ENCODE results near the gene LRRC1. TPM values are rescaled to one million over a fixed set of nuclear protein-coding genes. Genes with fewer than 3 reads are reported as not detected.

The LRRC1 gene
- total and polyA plus RNA-seq, 2 donors (not counting 3 experiments of a cell fraction or from before 2014, with no cell fraction given): 5.6 to 11.7 TPM

DNA sequence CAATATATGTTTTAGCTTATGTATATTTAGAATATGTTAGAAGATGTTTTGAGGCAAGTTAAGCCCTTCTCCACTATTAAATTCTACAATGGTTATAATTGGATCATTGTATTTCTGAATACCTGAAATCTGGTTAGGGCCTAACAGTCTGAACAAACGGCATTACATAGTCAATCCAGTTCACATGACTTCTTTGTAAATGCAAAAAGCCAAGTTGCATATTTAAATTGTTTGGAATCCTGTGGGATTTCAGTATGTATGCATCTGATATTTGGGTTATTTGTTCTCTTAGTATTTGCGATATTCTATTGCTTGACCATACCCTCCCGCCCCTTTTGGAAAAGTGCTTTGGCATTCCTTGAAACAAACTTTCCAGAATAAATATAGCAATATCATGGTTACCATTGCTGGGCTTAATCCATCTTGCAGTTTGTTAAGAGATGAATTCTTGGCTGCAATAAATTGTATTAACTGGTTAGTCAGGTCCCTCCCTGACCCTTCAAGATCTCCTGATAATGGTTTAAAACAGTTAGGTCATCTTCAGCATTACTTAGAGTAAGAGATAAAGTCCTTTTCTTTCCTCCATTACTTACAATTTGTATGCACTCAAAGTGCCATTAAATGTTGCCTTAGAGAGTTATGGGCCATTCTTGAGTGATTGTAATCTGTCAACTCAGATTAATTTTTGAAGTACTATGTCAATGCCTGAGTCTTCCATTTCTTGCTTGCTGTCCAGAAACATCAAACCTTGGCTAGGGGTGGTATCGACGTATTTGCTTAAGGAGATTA is 36.5 kb downstream of the LRRC1 start:
- intact Hi-C loops (cut with micrococcal nuclease): no loop called here

More for the DNA sequence above, 36.5 kb downstream of the LRRC1 start:
- Histone ChIP-seq H3K9ac (replicated peaks; ENCODE audit: extremely low read depth, insufficient read depth, low read length) (no peak overlapping the region), H3K9me1 (replicated peaks; ENCODE audit: control insufficient read depth, extremely low read depth, insufficient read depth, low read length) (no peaks in the 10 kb centered on the region), H3K4me2 (ENCODE audit: insufficient read depth, low read length) (no peak overlapping the region), H3K4me3 (replicated peaks in 1 of 3; ENCODE audit: insufficient read depth in 1 of 3, low read depth in 1 of 3, low read length in 3 of 3) (no peak overlapping the region), H3K27ac (ENCODE audit: insufficient read depth, low read depth, low read length) (no peak overlapping the region), H2AFZ (ENCODE audit: low read depth, low read length) (no peak overlapping the region), H3K9me3 (replicated peaks; ENCODE audit: control insufficient read depth, insufficient read depth, low read length) (no peaks in the 10 kb centered on the region), H4K20me1 (replicated peaks; ENCODE audit: control insufficient read depth, extremely low read depth, insufficient read depth, low read length) (no peaks in the 10 kb centered on the region), H3K4me1 (ENCODE audit: control insufficient read depth, extremely low read depth, insufficient read depth, low read length) (peaks cover 9% of the 10 kb centered on the region), H3K79me2 (ENCODE audit: control insufficient read depth, insufficient read depth, low read length) (peaks cover 35% of the 10 kb centered on the region), H3K36me3 (ENCODE audit: control insufficient read depth in 2 of 2, extremely low read depth in 1 of 2, insufficient read depth in 2 of 2, low read length in 2 of 2) (no peaks in the 10 kb centered on the region), H3K27me3 (ENCODE audit: control insufficient read depth in 2 of 2, insufficient read depth in 2 of 2, low read length in 2 of 2) (no peaks in the 10 kb centered on the region)
- DNase-seq (ENCODE audit: low read depth, low spot score) (no peak), FAIRE-seq (no peak)
- dilution Hi-C loops (cut with MboI; ENCODE audit: extremely low pct_ligation_motif_present, low sequenced_read_pairs): no loop called here
- TF ChIP-seq, protein P1, sequence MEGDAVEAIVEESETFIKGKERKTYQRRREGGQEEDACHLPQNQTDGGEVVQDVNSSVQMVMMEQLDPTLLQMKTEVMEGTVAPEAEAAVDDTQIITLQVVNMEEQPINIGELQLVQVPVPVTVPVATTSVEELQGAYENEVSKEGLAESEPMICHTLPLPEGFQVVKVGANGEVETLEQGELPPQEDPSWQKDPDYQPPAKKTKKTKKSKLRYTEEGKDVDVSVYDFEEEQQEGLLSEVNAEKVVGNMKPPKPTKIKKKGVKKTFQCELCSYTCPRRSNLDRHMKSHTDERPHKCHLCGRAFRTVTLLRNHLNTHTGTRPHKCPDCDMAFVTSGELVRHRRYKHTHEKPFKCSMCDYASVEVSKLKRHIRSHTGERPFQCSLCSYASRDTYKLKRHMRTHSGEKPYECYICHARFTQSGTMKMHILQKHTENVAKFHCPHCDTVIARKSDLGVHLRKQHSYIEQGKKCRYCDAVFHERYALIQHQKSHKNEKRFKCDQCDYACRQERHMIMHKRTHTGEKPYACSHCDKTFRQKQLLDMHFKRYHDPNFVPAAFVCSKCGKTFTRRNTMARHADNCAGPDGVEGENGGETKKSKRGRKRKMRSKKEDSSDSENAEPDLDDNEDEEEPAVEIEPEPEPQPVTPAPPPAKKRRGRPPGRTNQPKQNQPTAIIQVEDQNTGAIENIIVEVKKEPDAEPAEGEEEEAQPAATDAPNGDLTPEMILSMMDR (IDR thresholded peaks at IDR 0.05; ENCODE audit: extremely low read depth in 1 of 2, insufficient read depth in 1 of 2, low read depth in 1 of 2, low read length in 2 of 2): no peak
- no peak for TF ChIP-seq EZH2 (IDR thresholded peaks at IDR 0.05; ENCODE audit: borderline replicate concordance, low read depth, low read length, severe bottlenecking)
- TF ChIP-seq MYC (IDR thresholded peaks at IDR 0.05; ENCODE audit: low read depth, low read length): no peak
- TF ChIP-seq FOS (IDR thresholded peaks at IDR 0.05; ENCODE audit: borderline replicate concordance, insufficient read depth, low read length): no peak
- TF ChIP-seq JUN (IDR thresholded peaks at IDR 0.05; ENCODE audit: borderline replicate concordance, insufficient read depth, insufficient read length, low read depth): no peak
- no peak for TF ChIP-seq POLR2A (IDR thresholded peaks at IDR 0.05; ENCODE audit: low read depth, low read length)
- TF ChIP-seq, protein P2, sequence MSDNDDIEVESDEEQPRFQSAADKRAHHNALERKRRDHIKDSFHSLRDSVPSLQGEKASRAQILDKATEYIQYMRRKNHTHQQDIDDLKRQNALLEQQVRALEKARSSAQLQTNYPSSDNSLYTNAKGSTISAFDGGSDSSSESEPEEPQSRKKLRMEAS (IDR thresholded peaks at IDR 0.05; ENCODE audit: insufficient read depth, insufficient read length): no peak
- no peak for TF ChIP-seq POLR2AphosphoS5 (IDR thresholded peaks at IDR 0.05; ENCODE audit: insufficient read depth, low read depth, low read length)
- no peak for TF ChIP-seq GATA2 (IDR thresholded peaks at IDR 0.05; ENCODE audit: insufficient read depth, insufficient read length, low read depth, low read length)
- ChIA-PET POLR2A (no interaction called here), CTCF (interaction anchor here (1.9 to 2.2 kb wide), 2 partner anchors 37 to 103 kb away, joined by 7 read pairs; partner anchors contain the start of gene LRRC1)
- no TSS peak for BruUV-seq (replicated peaks)
